Panc1 (cell line): ENCODE results near the gene FN1. TPM values are rescaled to one million over a fixed set of nuclear protein-coding genes. Genes with fewer than 3 reads are reported as not detected.
"Not testable (repeated sequence)": the region's sequence is repeated elsewhere in the genome, so short reads cannot be mapped to it uniquely, and the experiment has no call there.

Experiments
- ATAC-seq: fragments of 200-7000 bp; cut with Tn5 transposase; 2 replicates; pipeline ENCODE4 v1.9.1; 2020; ENCODE audit warnings: mild to moderate bottlenecking, moderate library complexity
- BruUV-seq: library from RNA; stranded (reverse); fragments of 400-500 nt; replicated peaks from 2 replicates; lab custom pipeline; 2021; lab: Mats Ljungman, UMichigan
- CTCF ChIA-PET: fragments of 300-600 bp; sonication (Branson Sonifier 250); formaldehyde crosslinking; loops from one replicate; lab custom pipeline; 2022; ENCODE audit warnings: antibody characterized with exemption; lab: Charles Lee
- POLR2A ChIA-PET: fragments of 300-600 bp; sonication (Branson Sonifier 250); formaldehyde crosslinking; loops from one replicate; lab custom pipeline; 2022; ENCODE audit warnings: antibody characterized with exemption; lab: Charles Lee
- DNase-seq: peaks from one replicate; pipeline ENCODE4 v3.0.0-alpha.2; 2010; ENCODE audit warnings: low read depth, low spot score
- H3K27ac ChIP-seq: 2 replicates; pipeline ENCODE4 v1.5.1; 2011; ENCODE audit warnings: mild to moderate bottlenecking, low read length, inconsistent platforms
- H3K27me3 ChIP-seq: fragments of 200-500 bp; sonication (Bioruptor generic); 2 replicates; pipeline ENCODE4 v1.6.0; 2014; ENCODE audit warnings: low read length, inconsistent platforms; ENCODE audit not compliant: control insufficient read depth, insufficient read depth
- H3K36me3 ChIP-seq: fragments of 200-500 bp; sonication (Bioruptor generic); 2 replicates; pipeline ENCODE4 v1.5.1; 2014; ENCODE audit warnings: inconsistent platforms, mild to moderate bottlenecking, low read length, moderate library complexity; ENCODE audit not compliant: control insufficient read depth, insufficient read depth
- H3K4me1 ChIP-seq: 2 replicates; pipeline ENCODE4 v1.5.1; 2011; ENCODE audit warnings: inconsistent platforms, mild to moderate bottlenecking, low read length, moderate library complexity; ENCODE audit not compliant: control insufficient read depth, insufficient read depth
- H3K4me3 ChIP-seq, 2 experiments: 2 replicates each; pipeline ENCODE4 v1.5.1; 2011 to 2012; ENCODE audit warnings: low read depth in 2 of 2, low read length in 2 of 2, mild to moderate bottlenecking in 2 of 2, inconsistent platforms in 1 of 2, moderate library complexity in 1 of 2
- H3K9me3 ChIP-seq: fragments of 200-500 bp; sonication (Bioruptor generic); 2 replicates; pipeline ENCODE4 v1.5.1; 2014; ENCODE audit warnings: low read depth, mild to moderate bottlenecking, inconsistent platforms, low read length, moderate library complexity; ENCODE audit not compliant: control insufficient read depth, insufficient read depth
- CTCF ChIP-seq: fragments of 450-650 bp; IDR thresholded peaks from 2 replicates; pipeline ENCODE4 v1.5.1; 2017; ENCODE audit warnings: mild to moderate bottlenecking
- POLR2AphosphoS5 ChIP-seq: IDR thresholded peaks from 2 replicates; pipeline ENCODE4 v1.6.1; 2012; ENCODE audit warnings: mild to moderate bottlenecking, low read depth, low read length, moderate library complexity
- REST ChIP-seq, 2 experiments: IDR thresholded peaks; 2 replicates each; pipeline ENCODE4 v1.6.1; 2011 to 2012; ENCODE audit warnings: low read depth in 2 of 2, control low read depth in 1 of 2, low read length in 1 of 2, mild to moderate bottlenecking in 1 of 2, moderate library complexity in 1 of 2; ENCODE audit not compliant: insufficient read depth in 1 of 2
- SIN3A ChIP-seq: IDR thresholded peaks from 2 replicates; pipeline ENCODE4 v1.6.1; 2012; ENCODE audit warnings: low read depth, mild to moderate bottlenecking, low read length, moderate library complexity, borderline replicate concordance; ENCODE audit not compliant: insufficient read depth
- in situ Hi-C: cut with HindIII; loops from 2 replicates; pipeline ENCODE4 v1.10.0; 2016; ENCODE audit warnings: low sequenced_read_pairs, low pct_unique_long_range_greater_than_20kb
- intact Hi-C: fragments of 100-400 bp; cut with micrococcal nuclease; formaldehyde crosslinking; loops from one replicate; pipeline ENCODE4 v1.10.0; 2022; ENCODE audit not compliant: unreplicated experiment
- total RNA-seq: library from RNA; stranded (reverse); gene quantifications from one replicate; pipeline ENCODE4 v1.2.1, GENCODE V29; 2021; ENCODE audit not compliant: unreplicated experiment

The FN1 gene
- total RNA-seq, 1 experiment from 2014 or later: 4.2 TPM

- Histone ChIP-seq H3K4me1 (peaks cover 15% of the 10 kb centered on the region), H3K4me3 (peak within 1 kb of the TSS; percentile 91 to 99), H3K27me3 (no peaks in the 10 kb centered on the region), H3K27ac (peak within 1 kb of the TSS; percentile 99), H3K9me3 (no peaks in the 10 kb centered on the region), H3K36me3 (peaks cover 10% of the 10 kb centered on the region; the same call in 1 of the 2 replicates)
- DNase-seq: peak; percentile 74
- ChIA-PET POLR2A (interaction anchor here (0.6 kb wide), 1 partner anchor 1800 kb away, joined by 3 read pairs; no protein-coding TSS in a partner anchor), CTCF (interaction anchor here (0.6 kb wide), 2 partner anchors 39 to 733 kb away, joined by 3 to 5 read pairs; no protein-coding TSS in a partner anchor)
- ATAC-seq: peak; percentile 99
- TF ChIP-seq SIN3A (peak; percentile 91; the same call in 1 of the 2 replicates), REST (IDR thresholded peaks at IDR 0.05; ENCODE audit: insufficient read depth in 1 of 2, low read depth in 2 of 2, low read length in 1 of 2) (peak in 1 of 2 experiments; percentile 38; a peak in 1 of 4 replicates), CTCF (no peak), POLR2AphosphoS5 (peak; percentile 89)
- no TSS peak for BruUV-seq
- in situ Hi-C loops (no loop called here), intact Hi-C loops (no loop called here)
These were observed 124.1 kb downstream of the FN1 start, which contains the start of gene ATIC for GRCh38 chr2:215311625-215312396. ATIC (plus strand) TSS chr2:215312059; CDS start chr2:215312143, 84 bp downstream.

GRCh38 chr2:215311259-215311624, 124.6 kb downstream of the FN1 start:
- Histone ChIP-seq H3K4me3 (peak overlapping the region; percentile 91 to 99), H3K4me1 (peaks cover 15% of the 10 kb centered on the region), H3K27ac (peak overlapping the region; percentile 99)
- H3K27me3 ChIP-seq, ATAC-seq, intact Hi-C loops, H3K36me3 ChIP-seq, in situ Hi-C loops, DNase-seq, H3K9me3 ChIP-seq: not testable (repeated sequence)
- BruUV-seq: TSS peak; percentile 86
- ChIA-PET CTCF (interaction anchor here (0.6 kb wide), 1 partner anchor 734 kb away, joined by 3 read pairs; no protein-coding TSS in a partner anchor), POLR2A (interaction anchor here (0.6 to 0.7 kb wide), 2 partner anchors 143 to 1800 kb away, joined by 3 to 8 read pairs; no protein-coding TSS in a partner anchor)

Other genes with a start within 250 kb of the FN1 start
- gene ATIC, start 124.0 kb downstream of the FN1 start, total RNA-seq: 223 TPM